Heart right ventricle (tissue), 16 donors: ENCODE data around the gene PTPRD. TPM values are rescaled to one million over a fixed set of nuclear protein-coding genes. Genes with fewer than 3 reads are reported as not detected.

ENCODE experiments used
- ATAC-seq, 8 donors: fragments of 200-7000 bp; cut with Tn5 transposase; one replicate each; pipeline ENCODE4 v1.9.1; 2020; ENCODE audit warnings: mild to moderate bottlenecking in 8 of 8, moderate library complexity in 8 of 8, moderate number of reproducible peaks in 1 of 8
- DNase-seq, 2 donors: peaks; one replicate each; pipeline ENCODE4 v3.0.0-alpha.2; 2020
- H3K27ac ChIP-seq, 10 donors: fragments of 200-600 bp; sonication (generic) in 2 of 10; one replicate each; pipeline versions ENCODE4 v1.5.0 to v1.8.0; 2020 to 2022; ENCODE audit warnings: mild to moderate bottlenecking in 3 of 10
- H3K27me3 ChIP-seq, 7 donors: fragments of 200-600 bp; one replicate each; pipeline ENCODE4 v1.8.0; 2021 to 2022; ENCODE audit warnings: mild to moderate bottlenecking in 2 of 7
- H3K36me3 ChIP-seq, 9 donors: fragments of 200-600 bp; sonication (generic) in 1 of 9; one replicate each; pipeline versions ENCODE4 v1.5.0 to v1.8.0; 2020 to 2022; ENCODE audit warnings: mild to moderate bottlenecking in 2 of 9
- H3K4me1 ChIP-seq, 9 donors: fragments of 200-600 bp; sonication (generic) in 1 of 9; one replicate each; pipeline versions ENCODE4 v1.5.0 to v1.8.0; 2020 to 2022; ENCODE audit warnings: mild to moderate bottlenecking in 4 of 9
- H3K4me3 ChIP-seq, 10 donors: fragments of 200-600 bp; sonication (generic) in 2 of 10; one replicate each; pipeline versions ENCODE4 v1.5.0 to v1.8.0; 2020 to 2022; ENCODE audit warnings: mild to moderate bottlenecking in 7 of 10, moderate library complexity in 2 of 10
- H3K9me3 ChIP-seq, 11 donors: fragments of 200-600 bp in 10 of 11; sonication (generic) in 2 of 11; one replicate each; pipeline versions ENCODE4 v1.5.0 to v1.8.0; 2013 to 2022; ENCODE audit warnings: mild to moderate bottlenecking in 2 of 11, control low read depth in 1 of 11, moderate library complexity in 1 of 11
- CTCF ChIP-seq, 9 donors: fragments of 200-600 bp; sonication (generic) in 2 of 9; IDR thresholded peaks; one replicate each; pipeline versions ENCODE4 v1.5.0 to v1.8.0; 2021 to 2022; ENCODE audit warnings: antibody characterized with exemption in 9 of 9, mild to moderate bottlenecking in 5 of 9, moderate library complexity in 1 of 9
- WGBS, 2 donors: extraction: QIAGEN DNeasy Blood & Tissue Kit; methylation state at CpG; one replicate each; pipeline ENCODE4 v1.1.7; 2013; ENCODE audit warnings: inconsistent platforms in 1 of 2; 5-methylcytosine and 5-hydroxymethylcytosine counted together
- intact Hi-C, 10 donors: fragments of 100-400 bp; cut with DNase I; formaldehyde crosslinking; loops; one replicate each; pipeline versions ENCODE4 v1.11.1 to v1.14.2; 2022
- polyA plus RNA-seq, 2 donors: library from polyadenylated mRNA; stranded (reverse); fragments of 200-250 nt; gene quantifications; one replicate each; pipeline ENCODE4 v1.2.3, GENCODE V29; 2013
- total RNA-seq, 10 donors: library from RNA; stranded (reverse); fragmentation: NEBNext Ultra II Directional in 3 of 10; extraction: Animal tissue kit (Norgen Biotek cat#: 25700) in 3 of 10; gene quantifications; one replicate each; pipeline versions ENCODE4 v1.2.1 to v1.2.4, GENCODE V29; 2021 to 2023
- donor health status: Arrhythmogenic right ventricular cardiomyopathy.
- donor health status: ischemic (EF 13 %, LVEDD 7.1; RV severe dilation, severe dysfunction).
- donor health status: healthy with polysubstance abuse.
- donor health status: DM: no; HTN: yes; CAD: no.
- donor health status: DM: no; HTN: no; CAD: no.
- donor health status: ischemic (EF 25% LVEDD 6.9; RV normal size, moderate dysfunction).
- donor health status: ischemic (EF 25% LVEDD 5.7; RV mildly dilated, moderate dysfunction).
- donor health status: healthy.
- donor health status: DM: yes; HTN: yes; CAD: no.
- donor health status: Ischemic cardiomyopathy.
- donor health status: ischemic (EF 35%, LVEDD 5.7; RV mildly dilated, moderate dysfunction).
- donor health status: nonischemic (EF 11% LVEDD 7.7; RV severe dilation, severe dysfunction).
- donor health status: DM: yes; HTN: yes; CAD: no.
- donor health status: PGD.
- donor health status: ischemic (EF 29% LVEDD 5.4; RV normal size, mild dysfunction).
- donor health status: nonischemic (EF 23%, LVEDD 6.1; RV moderate dilation, normal function).

The PTPRD gene
- total and polyA plus RNA-seq, 12 donors = 1.4 to 25.2 (median 13.0) TPM

- no peaks in the 10 kb centered on the region for H3K36me3 ChIP-seq
- ATAC-seq = no peak
- H3K9me3 ChIP-seq = no peaks in the 10 kb centered on the region
- H3K4me1 ChIP-seq = no peaks in the 10 kb centered on the region
- intact Hi-C loops = no loop called here
- no peak overlapping the region for H3K27ac ChIP-seq
- H3K4me3 ChIP-seq = no peak overlapping the region
- H3K27me3 ChIP-seq = no peaks in the 10 kb centered on the region
- no peak for TF ChIP-seq CTCF (IDR thresholded peaks at IDR 0.05)
- 59% methylated on average over 3 of the region's 3 CpGs for WGBS, 2 donors
- no peak for DNase-seq
Measured at GRCh38 chr9:9874270-9874669, 738.5 kb downstream of the PTPRD start.

GRCh38 chr9:9862235-9862810, 750.5 kb downstream of the PTPRD start:
- intact Hi-C loops = no loop called here
- WGBS, 2 donors = 58 to 60% methylated on average over 3 of the region's 3 CpGs
- no peak for TF ChIP-seq CTCF (IDR thresholded peaks at IDR 0.05)
- DNase-seq (no peak), ATAC-seq (no peak)
- Histone ChIP-seq H3K4me3 (no peak overlapping the region), H3K36me3 (no peaks in the 10 kb centered on the region), H3K27me3 (no peaks in the 10 kb centered on the region), H3K4me1 (no peaks in the 10 kb centered on the region), H3K27ac (no peak overlapping the region), H3K9me3 (no peaks in the 10 kb centered on the region)

- Histone ChIP-seq H3K36me3 (no peaks in the 10 kb centered on the region), H3K4me3 (no peak overlapping the region), H3K4me1 (no peaks in the 10 kb centered on the region), H3K27ac (no peak overlapping the region), H3K9me3 (no peaks in the 10 kb centered on the region), H3K27me3 (no peaks in the 10 kb centered on the region)
- intact Hi-C loops = no loop called here
- DNase-seq (no peak), ATAC-seq (no peak)
- 55 to 64% methylated on average over 15 of the region's 15 CpGs for WGBS, 2 donors
- TF ChIP-seq CTCF (IDR thresholded peaks at IDR 0.05) = no peak
Measured at GRCh38 chr9:9855177-9856078, 757.4 kb downstream of the PTPRD start.

- H3K4me3 ChIP-seq = no peak overlapping the region
- no peaks in the 10 kb centered on the region for H3K4me1 ChIP-seq
- ATAC-seq (no peak), DNase-seq (no peak)
- TF ChIP-seq CTCF (IDR thresholded peaks at IDR 0.05) = no peak
- 61 to 69% methylated on average over 5 of the region's 5 CpGs for WGBS, 2 donors
- no peaks in the 10 kb centered on the region for H3K36me3 ChIP-seq
- intact Hi-C loops = no loop called here
- H3K9me3 ChIP-seq = no peaks in the 10 kb centered on the region
- no peak overlapping the region for H3K27ac ChIP-seq
- H3K27me3 ChIP-seq = no peaks in the 10 kb centered on the region
Measured at GRCh38 chr9:9847750-9848149, 765.1 kb downstream of the PTPRD start.
